WTC11 (cell line): Measurements from ENCODE around the gene NOC2L. TPM values are rescaled to one million over a fixed set of nuclear protein-coding genes. Genes with fewer than 3 reads are reported as not detected.

ENCODE experiments used
- ATAC-seq: fragments of 200-7000 bp; cut with Tn5 transposase; 2 replicates; pipeline ENCODE4 v1.10.0; 2021; ENCODE audit warnings: mild to moderate bottlenecking, moderate library complexity
- CTCF ChIA-PET: fragments of 300-600 bp; sonication (Branson Sonifier 250); formaldehyde crosslinking; loops from one replicate; lab custom pipeline; 2021; ENCODE audit warnings: antibody characterized with exemption; lab: Charles Lee
- POLR2A ChIA-PET: fragments of 350-600 bp; sonication (Branson Sonifier 250); formaldehyde crosslinking; loops from one replicate; lab custom pipeline; 2021; ENCODE audit warnings: antibody characterized with exemption; lab: Charles Lee
- DNase-seq: peaks from one replicate; pipeline ENCODE4 v3.0.0; 2021; ENCODE audit warnings: low spot score
- H3K27ac Mint-ChIP-seq: 2 replicates; pipeline ENCODE4 v1.8.0; 2021; ENCODE audit warnings: mixed read lengths
- H3K27me3 Mint-ChIP-seq: 2 replicates; pipeline ENCODE4 v1.8.0; 2021; ENCODE audit warnings: low read depth, mild to moderate bottlenecking, moderate library complexity, mixed read lengths
- H3K36me3 Mint-ChIP-seq: 2 replicates; pipeline ENCODE4 v1.8.0; 2021; ENCODE audit warnings: mixed read lengths
- H3K4me1 Mint-ChIP-seq: 2 replicates; pipeline ENCODE4 v1.8.0; 2022; ENCODE audit warnings: mixed read lengths
- H3K4me3 Mint-ChIP-seq: 2 replicates; pipeline ENCODE4 v1.8.0; 2021; ENCODE audit warnings: mild to moderate bottlenecking, moderate library complexity, mixed read lengths
- H3K9me3 Mint-ChIP-seq: 2 replicates; pipeline ENCODE4 v1.8.0; 2021; ENCODE audit warnings: mixed read lengths
- CBFB ChIP-seq: sonication (generic); formaldehyde crosslinking; IDR thresholded peaks from 2 replicates; pipeline ENCODE4 v1.8.1; 2022; ENCODE audit warnings: mild to moderate bottlenecking, low read depth, missing genetic modification reagents
- E2F5 ChIP-seq: sonication (generic); formaldehyde crosslinking; IDR thresholded peaks from 2 replicates; pipeline ENCODE4 v1.8.1; 2022; ENCODE audit warnings: mild to moderate bottlenecking, moderate library complexity, missing genetic modification reagents
- FOXK1 ChIP-seq: sonication (generic); formaldehyde crosslinking; IDR thresholded peaks from 2 replicates; pipeline ENCODE4 v1.8.0; 2022; ENCODE audit warnings: mild to moderate bottlenecking, moderate library complexity, missing genetic modification reagents
- FOXP1 ChIP-seq: sonication (generic); formaldehyde crosslinking; IDR thresholded peaks from 2 replicates; pipeline ENCODE4 v1.8.0; 2022; ENCODE audit warnings: missing genetic modification reagents, mild to moderate bottlenecking, moderate library complexity, borderline replicate concordance
- MAX ChIP-seq: sonication (generic); formaldehyde crosslinking; IDR thresholded peaks from 2 replicates; pipeline ENCODE4 v1.8.0; 2022; ENCODE audit warnings: mild to moderate bottlenecking, missing genetic modification reagents
- NFE2L1 ChIP-seq: sonication (generic); formaldehyde crosslinking; IDR thresholded peaks from 2 replicates; pipeline ENCODE4 v1.8.1; 2023; ENCODE audit warnings: missing genetic modification reagents
- PRDM15 ChIP-seq: sonication (generic); formaldehyde crosslinking; IDR thresholded peaks from 2 replicates; pipeline ENCODE4 v1.8.0; 2022; ENCODE audit warnings: missing genetic modification reagents
- RELA ChIP-seq: sonication (generic); formaldehyde crosslinking; IDR thresholded peaks from 2 replicates; pipeline ENCODE4 v1.8.1; 2022; ENCODE audit warnings: missing genetic modification reagents, mild to moderate bottlenecking, borderline replicate concordance
- TCF7 ChIP-seq: sonication (generic); formaldehyde crosslinking; IDR thresholded peaks from 2 replicates; pipeline ENCODE4 v1.8.0; 2022; ENCODE audit warnings: mild to moderate bottlenecking, low read depth, missing genetic modification reagents, moderate library complexity
- ZNF317 ChIP-seq: sonication (generic); formaldehyde crosslinking; IDR thresholded peaks from 2 replicates; pipeline ENCODE4 v1.8.1; 2023; ENCODE audit warnings: low read depth, mild to moderate bottlenecking, moderate library complexity, missing genetic modification reagents, borderline replicate concordance
- ZNF423 ChIP-seq: fragments of 250-450 bp; sonication (Bioruptor Pico); IDR thresholded peaks from 2 replicates; pipeline ENCODE4 v2.1.2; 2022; ENCODE audit warnings: mild to moderate bottlenecking, moderate library complexity
- total RNA-seq: library from RNA; stranded (reverse); gene quantifications from 3 replicates; pipeline ENCODE4 v1.2.3, GENCODE V29; 2021
- TF ChIP-seq, protein P1 (sequence below): sonication (generic); formaldehyde crosslinking; IDR thresholded peaks from 2 replicates; pipeline ENCODE4 v1.8.1; 2022; ENCODE audit warnings: missing genetic modification reagents, borderline replicate concordance

NOC2L gene
- total RNA-seq, 1 experiment from 2014 or later = 182 TPM

- TF ChIP-seq FOXP1 (CRISPR knock-in tag) = peak; percentile 43; the same call in 1 of the 2 replicates
Observed at GRCh38 chr1:934991-935750, 23.9 kb downstream of the NOC2L start (continued).

DNA sequence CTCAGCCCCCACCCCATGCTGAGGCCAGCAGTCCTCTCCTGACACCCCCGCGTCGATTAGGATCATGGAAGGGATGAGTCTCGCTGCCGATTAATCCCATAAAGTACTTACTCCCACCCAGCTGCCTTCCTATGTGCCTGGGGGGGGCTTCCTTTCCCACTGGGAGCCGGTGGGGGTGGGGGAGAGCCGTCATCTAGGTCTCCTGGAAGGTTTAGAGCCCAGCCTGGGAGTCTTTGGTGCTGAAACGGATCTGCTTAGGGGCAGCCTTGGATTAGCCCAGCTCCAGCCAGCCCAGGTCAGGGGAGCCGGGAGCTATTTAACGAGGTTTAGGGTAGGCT, 25.5 kb downstream of the NOC2L start:
- TF ChIP-seq RELA (CRISPR knock-in tag) (no peak), PRDM15 (no peak), CBFB (CRISPR knock-in tag) (no peak), ZNF317 (CRISPR knock-in tag) (no peak), FOXK1 (no peak), MAX (no peak), E2F5 (CRISPR knock-in tag) (no peak)
- TF ChIP-seq, protein P1, sequence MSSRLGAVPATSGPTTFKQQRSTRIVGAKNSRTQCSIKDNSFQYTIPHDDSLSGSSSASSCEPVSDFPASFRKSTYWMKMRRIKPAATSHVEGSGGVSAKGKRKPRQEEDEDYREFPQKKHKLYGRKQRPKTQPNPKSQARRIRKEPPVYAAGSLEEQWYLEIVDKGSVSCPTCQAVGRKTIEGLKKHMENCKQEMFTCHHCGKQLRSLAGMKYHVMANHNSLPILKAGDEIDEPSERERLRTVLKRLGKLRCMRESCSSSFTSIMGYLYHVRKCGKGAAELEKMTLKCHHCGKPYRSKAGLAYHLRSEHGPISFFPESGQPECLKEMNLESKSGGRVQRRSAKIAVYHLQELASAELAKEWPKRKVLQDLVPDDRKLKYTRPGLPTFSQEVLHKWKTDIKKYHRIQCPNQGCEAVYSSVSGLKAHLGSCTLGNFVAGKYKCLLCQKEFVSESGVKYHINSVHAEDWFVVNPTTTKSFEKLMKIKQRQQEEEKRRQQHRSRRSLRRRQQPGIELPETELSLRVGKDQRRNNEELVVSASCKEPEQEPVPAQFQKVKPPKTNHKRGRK = no peak
- H3K9me3 Mint-ChIP-seq = no peaks in the 10 kb centered on the region
- H3K4me1 Mint-ChIP-seq = peaks cover 10% of the 10 kb centered on the region
- no peaks in the 10 kb centered on the region for H3K36me3 Mint-ChIP-seq
- POLR2A ChIA-PET = interaction anchor here (0.8 to 1.0 kb wide), 2 partner anchors 9 to 13 kb away, joined by 3 read pairs; no protein-coding TSS in a partner anchor
- no peak overlapping the region for H3K4me3 Mint-ChIP-seq
- peak; percentile 12; the same call in 1 of the 2 replicates for ATAC-seq
- CTCF ChIA-PET = interaction anchor here (0.7 to 1.8 kb wide), 5 partner anchors 13 to 125 kb away, joined by 3 to 6 read pairs (median 4); partner anchors contain the start of gene HES4
- H3K27me3 Mint-ChIP-seq = peaks cover 85% of the 10 kb centered on the region
- no peak overlapping the region for H3K27ac Mint-ChIP-seq
- DNase-seq = no peak

GRCh38 chr1:932776-933602, 26.1 kb downstream of the NOC2L start:
- Mint-ChIP-seq H3K27ac (no peak overlapping the region), H3K4me3 (no peak overlapping the region), H3K9me3 (no peaks in the 10 kb centered on the region), H3K36me3 (no peaks in the 10 kb centered on the region), H3K4me1 (peaks cover 10% of the 10 kb centered on the region), H3K27me3 (peaks cover 85% of the 10 kb centered on the region)
- ATAC-seq (no peak), DNase-seq (no peak)
- CTCF ChIA-PET = interaction anchor here (0.7 to 1.8 kb wide), 5 partner anchors 12 to 126 kb away, joined by 3 to 6 read pairs (median 4); partner anchors contain the start of gene HES4
- POLR2A ChIA-PET = interaction anchor here (0.8 to 1.0 kb wide), 2 partner anchors 10 to 12 kb away, joined by 3 read pairs; no protein-coding TSS in a partner anchor
- TF ChIP-seq TCF7 (no peak), RELA (CRISPR knock-in tag) (no peak), NFE2L1 (CRISPR knock-in tag) (no peak), ZNF423 (no peak)
